GM18526 (cell line): Measurements from ENCODE around the gene OBP2A.

Experiments used
- POLR2A ChIP-seq: IDR thresholded peaks from 3 replicates; pipeline ENCODE4 v1.6.1; 2011; ENCODE audit not compliant: insufficient read length; ENCODE audit errors: extremely low read depth

The OBP2A gene

DNA sequence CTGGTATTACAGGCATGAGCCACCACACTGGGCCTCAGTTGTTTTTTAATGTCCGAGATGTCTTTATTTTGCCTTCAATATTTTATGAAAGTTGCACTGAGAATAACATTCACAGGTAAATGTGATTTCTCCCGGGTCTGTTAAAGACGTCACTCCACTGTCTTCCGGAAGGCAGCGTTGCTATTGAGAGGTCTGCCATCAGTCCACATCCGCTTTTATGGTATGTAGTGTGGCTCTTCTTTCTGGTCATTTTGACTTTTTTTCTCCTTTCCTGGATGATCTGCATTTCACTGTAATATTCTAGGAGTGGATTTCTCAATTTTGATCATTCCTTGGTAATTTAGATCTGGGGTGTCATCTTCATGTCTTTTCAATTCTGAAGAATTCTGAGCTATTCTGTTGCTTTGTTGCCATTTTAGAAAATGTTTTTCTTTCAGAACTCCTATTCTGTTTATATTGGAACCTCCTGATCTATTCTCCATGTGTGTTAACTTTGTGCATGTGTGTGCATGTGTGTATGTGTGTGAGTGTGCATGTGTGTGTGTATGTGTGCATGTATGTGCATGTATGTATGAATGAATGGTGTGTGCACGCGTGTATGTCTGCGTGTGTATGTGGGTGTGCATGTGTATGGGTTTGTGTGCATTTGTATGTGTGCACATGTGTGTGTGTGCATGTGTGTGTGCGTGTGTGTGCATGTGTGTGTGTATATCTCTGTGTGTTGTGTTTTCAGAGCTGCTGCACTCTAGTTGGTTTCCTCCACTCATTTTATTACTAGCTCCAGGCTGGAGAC lies 26.6 kb upstream of the OBP2A start:
- no peak for TF ChIP-seq POLR2A

DNA sequence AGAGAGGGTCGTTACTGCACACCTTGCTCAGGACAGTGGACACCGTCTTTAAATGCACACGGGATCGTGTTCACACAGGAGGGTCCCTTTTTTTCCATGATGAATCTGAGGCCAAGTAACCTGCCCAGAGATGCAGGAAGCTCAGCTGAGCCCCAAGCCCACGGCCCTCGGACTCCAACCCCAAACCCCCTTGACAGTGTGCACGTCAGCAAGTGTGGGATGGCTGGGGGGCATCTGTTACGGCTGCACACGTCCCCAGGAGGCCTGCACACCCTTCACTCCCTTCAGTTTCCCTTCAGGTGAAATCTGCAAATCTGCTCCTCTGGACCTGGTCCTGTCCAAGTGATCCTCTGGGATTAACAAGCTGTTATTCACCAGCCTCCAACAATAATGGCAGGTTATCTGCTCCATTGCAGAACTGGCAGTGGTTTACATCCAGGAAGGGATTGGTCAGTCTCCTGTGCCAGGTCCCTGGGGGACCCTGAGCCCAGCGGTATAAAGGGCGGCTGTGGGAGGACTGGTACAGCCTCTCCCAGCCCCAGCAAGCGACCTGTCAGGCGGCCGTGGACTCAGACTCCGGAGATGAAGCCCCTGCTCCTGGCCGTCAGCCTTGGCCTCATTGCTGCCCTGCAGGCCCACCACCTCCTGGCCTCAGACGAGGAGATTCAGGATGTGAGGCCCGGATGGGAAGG lies 24.9 kb upstream of the OBP2A start, which contains the start of gene LCN1:
Gene LCN1, plus strand, starts transcription at position 525 of the 692 bp plus-strand sequence. Its CDS starts 58 bp downstream, at position 583.
- no peak for TF ChIP-seq POLR2A

DNA sequence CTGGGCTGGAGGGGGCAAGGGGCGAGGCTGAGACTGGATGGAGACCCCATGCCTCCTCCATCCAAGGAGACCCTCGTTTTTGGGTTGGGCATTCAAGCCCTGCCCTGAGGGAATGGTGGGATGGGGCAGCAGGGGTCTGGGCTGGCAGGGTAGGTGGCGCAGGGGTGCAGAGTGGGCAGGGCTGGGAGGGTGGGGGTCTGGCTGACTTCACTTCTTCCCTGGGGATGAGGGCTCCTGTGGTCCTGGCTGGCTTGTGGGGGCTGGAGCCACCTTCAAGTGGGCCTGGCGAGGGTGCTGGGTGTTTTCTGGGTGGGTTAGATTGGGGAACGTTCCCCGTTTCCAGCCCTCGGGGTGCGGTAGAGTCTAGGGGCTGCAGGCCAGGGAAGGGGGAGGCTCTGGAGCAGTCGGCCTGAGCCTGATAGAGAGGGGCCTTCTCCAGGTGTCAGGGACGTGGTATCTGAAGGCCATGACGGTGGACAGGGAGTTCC lies 24.3 kb upstream of the OBP2A start:
- TF ChIP-seq POLR2A = no peak

DNA sequence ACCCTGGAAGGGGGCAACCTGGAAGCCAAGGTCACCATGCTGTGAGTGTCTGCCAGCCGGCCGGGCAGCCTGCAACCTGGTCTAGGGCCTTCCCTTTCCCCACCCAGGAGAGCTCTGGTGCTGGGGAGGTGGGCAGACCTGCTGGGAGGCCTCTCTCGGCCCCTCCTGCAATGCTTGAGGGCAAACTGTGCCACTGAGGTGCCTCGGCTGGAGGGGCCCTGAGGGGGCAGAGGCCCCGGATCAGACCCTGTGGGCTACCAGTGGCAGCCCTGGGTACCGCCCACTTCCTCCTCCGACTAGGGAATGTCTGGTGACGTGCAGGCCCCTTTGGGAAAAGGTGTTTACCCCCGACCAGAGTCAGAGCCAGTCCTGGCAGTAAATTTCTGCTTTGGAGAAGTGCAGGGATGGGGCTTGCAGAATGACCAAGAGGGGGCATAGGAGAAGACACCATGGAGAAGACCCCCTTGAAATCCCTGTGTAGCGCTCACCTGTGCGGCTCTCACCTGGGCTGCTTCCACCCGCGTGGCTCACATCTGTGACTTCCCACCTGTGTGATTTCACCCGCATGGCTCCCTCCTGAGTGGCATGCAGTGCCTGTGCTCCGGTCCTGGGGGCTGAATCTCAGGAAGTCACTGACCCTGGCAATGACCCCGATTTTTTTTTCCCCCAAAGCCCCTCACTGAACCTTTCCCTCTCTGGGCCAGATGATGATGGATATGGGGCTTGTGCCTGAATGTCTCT lies 23.6 kb upstream of the OBP2A start:
- TF ChIP-seq POLR2A = no peak

DNA sequence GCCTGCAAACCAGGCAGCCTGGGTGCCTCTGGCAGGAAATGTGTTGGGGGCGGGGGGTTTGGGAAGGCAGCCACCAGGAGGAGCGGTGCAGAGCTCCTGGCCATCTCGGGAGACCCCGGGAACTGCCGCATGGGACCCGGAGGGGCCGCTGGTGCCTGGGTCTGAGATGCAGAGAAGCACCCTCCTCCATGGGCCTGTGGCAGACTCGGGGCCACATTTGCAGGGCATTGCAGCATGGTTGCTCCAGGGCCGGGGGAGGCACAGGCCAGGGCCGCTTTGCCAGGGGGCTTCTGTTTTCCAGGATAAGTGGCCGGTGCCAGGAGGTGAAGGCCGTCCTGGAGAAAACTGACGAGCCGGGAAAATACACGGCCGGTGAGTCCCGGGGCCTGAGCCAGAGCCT lies 23.0 kb upstream of the OBP2A start:
- TF ChIP-seq POLR2A = no peak

DNA sequence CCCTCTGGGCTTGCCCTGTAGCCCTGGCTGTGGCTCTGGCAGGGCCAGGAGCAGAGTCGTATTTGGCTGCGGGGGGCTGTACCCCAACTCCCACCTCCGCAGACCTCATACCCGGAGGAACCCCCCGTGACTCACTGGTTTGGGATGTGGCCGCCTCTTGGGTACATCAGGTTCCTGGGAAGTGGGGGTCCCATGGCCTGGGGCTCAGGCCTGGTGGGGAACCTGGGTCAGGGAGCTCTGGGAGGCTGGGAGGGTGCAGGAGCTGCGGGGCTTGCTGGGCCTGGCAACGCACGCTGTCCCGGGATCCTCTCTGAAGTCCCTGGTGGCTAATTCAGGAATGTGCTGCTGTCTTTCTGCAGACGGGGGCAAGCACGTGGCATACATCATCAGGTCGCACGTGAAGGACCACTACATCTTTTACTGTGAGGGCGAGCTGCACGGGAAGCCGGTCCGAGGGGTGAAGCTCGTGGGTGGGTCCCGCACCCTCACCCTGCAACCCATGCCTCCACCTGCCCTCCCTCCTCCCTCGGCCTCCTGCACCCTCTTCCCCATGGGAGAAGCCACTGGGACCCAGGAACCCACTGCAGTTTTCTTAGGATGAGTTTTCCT lies 22.3 kb upstream of the OBP2A start:
- TF ChIP-seq POLR2A = no peak

DNA sequence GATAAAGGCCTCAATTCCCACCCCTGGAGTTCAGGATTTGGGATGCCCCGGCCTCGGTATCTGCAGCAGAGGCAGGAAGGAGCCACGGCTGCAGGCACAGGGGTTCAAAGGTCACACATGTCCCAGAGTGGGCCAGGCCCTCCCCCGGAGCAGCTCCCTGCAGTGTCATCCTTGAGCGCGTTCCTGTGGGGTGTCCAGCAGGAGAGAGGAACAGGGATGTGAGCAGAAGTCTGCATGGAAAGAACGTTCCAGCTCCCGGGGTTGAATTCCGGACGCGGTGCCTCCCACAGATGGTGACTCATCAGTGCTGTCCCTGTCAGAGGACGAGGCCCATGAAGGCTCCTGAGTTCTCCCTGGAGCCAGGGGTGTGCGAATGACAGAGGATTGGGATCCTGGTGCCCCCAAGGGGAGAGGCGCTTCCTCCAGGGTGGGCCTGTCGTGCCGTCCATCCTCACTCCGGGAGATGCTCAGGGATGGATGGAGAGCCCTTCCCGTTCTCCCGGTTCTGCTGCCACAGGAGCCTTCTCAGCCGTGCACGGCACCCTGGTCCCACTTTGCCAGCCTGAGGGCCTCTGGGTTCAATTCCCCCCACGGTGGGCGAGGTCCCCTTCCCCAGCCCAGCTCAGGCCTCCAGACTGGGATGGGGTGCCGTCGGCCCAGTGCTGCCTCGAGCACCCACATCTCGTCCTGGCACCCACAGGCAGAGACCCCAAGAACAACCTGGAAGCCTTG lies 21.6 kb upstream of the OBP2A start:
- no peak for TF ChIP-seq POLR2A

DNA sequence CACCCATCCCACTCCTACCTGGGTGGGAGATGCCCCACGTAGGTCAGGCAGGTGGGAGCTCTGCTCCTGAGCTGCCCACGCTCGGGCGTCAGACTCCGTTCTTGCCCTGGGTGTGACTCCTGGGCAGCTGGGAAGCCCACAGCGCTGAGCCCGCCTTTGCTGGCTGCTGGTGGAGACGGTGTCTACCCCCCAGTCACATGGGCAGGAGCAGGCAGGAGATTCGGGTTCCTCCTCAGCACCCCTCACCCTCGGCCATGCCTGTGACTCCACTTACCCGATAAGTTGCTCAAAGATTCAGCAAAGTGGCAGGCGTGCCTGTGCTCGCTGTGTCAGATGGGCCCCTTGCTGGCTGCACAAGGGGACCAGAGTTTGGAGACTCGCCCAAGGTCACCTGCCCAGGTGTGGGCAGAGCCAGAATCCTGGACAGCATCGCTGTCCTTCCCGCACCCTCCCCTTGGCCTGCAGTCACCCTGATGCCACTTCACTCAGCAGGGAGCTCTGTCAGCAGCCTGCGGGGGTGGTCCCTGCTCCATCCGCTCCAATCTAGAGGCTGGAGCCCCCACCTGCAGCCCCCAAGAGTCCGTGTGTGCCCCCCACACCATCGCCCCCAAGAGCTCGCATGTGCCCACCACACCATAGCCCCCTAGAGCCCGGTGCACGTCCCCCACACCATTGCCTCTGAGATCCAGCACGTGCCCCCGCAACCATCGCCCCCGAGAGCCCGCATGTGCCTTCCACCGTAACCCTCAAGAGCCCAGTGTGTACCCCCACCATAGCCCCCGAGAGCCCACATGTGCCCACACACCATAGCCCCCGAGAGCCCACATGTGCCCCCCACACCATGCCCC lies 20.5 kb upstream of the OBP2A start:
- TF ChIP-seq POLR2A = no peak

DNA sequence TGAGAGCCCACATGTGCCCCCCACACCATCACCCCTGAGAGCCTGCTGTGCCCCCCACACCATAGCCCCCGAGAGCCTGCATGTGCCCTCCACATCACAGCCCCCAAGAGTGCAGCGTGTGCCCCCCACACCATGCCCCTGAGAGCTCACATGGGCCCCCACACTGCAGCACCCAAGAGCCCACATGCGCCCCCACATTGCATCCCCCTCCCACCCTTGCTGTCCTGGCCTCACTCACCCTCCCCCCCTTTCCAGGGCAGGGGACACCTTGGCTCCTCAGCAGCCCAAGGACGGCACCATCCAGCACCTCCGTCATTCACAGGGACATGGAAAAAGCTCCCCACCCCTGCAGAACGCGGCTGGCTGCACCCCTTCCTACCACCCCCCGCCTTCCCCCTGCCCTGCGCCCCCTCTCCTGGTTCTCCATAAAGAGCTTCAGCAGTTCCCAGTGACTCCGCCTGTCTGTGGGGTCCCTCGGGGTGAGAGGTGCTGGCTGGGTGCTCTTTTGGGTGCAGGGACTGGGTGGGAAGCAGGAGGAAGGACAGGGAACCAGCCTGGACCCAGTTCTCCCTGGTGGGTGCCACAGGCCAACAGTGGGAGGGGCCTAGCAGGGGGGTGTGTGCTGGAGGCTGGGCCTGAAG lies 19.7 kb upstream of the OBP2A start:
- no peak for TF ChIP-seq POLR2A

DNA sequence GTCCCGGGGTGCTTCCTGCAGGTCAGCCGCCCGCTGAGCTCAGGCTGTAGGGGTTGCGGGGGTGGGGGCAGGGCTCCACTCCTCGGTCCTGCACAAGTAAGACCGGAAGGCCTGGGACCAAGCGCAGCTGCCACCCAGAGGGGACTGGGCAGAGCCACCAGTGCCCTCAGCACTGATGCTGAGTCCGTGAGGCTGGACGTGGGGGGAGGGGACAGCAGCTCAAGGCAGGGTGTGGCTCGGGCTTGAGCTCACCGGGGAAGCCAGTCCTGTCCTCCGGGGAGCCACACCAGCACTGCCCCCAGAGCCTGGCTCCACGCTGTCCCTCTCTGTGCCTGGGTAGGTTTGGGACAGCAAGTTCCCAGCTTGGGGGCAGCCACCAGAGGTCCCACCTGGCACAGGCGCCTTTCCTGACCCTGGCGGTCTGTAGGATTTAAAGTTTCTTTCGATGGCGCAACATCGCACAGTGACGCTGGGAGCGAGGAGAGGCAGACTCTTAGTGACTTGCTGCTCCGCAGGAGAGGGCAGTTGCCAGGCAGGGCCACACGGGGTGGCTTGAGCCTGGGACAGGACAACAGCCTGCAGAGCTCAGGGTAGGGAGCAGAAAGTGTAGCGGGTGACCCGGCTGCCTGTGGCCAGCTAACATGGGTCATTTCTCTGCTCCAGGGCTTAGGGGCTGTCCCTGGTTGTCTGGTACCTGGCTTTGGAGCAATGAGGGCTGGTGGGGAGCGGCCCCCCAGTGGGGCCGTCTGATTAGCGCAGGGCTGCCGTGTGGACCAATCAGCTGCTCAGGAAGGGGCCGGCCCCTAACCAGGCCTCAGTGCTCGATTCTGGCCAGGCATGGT lies 19.0 kb upstream of the OBP2A start:
- TF ChIP-seq POLR2A = no peak

DNA sequence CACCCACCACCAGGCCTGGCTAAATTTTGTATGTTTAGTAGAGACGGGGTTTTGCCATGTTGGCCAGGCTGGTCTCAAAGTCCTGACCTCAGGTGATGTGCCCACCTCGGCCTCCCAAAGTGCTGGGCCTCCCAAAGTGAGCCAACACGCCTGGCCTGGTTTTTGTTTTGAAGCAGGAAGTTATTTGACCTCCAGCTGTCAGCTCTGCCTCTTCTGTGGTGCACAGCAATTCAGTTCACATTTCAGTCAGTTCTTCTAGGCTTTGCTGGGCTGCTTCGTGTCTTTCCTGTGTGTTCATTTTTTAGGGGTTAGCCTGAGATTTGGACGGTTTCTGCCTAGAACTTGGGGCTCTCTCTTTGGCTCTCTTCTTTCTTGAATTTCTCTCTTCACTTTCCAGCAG lies 15.8 kb upstream of the OBP2A start:
- TF ChIP-seq POLR2A = no peak

DNA sequence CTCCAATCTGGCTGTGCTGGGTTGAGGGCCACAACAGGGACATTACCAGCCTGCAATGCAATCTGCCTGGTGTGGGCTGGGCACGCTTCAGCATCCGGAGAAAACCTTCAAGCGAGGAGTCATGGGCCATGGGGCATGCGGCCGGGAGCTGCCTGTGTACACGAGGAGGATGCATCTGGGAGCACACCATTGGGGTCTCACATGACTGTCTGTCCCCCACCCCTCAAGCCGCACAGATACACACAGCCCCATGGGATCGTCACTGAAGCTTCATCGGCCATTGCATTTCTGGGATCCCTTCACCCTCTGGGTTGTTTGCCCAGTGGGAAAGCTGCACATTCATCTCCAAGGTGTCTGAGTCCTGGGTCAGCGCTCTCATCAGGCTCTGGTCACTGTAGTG lies 14.8 kb upstream of the OBP2A start:
- no peak for TF ChIP-seq POLR2A

DNA sequence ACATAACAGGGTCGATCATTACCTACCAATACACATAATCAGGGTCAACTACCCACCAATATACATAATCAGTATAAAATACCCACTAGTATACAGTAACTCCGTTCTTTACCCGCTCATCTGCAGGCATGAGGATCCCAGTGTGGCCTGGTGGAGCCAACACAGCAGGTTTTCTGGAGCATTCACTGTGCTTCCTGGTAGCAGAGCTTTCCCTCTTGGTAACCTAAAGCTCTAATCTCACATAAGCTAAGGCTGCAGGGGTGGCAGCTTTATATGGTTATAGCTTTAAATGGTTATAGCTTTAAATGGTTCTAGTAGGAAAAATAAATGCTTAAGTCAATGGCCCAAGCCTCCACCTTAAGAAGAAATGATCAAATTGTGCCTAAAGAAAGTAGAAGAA lies 12.8 kb upstream of the OBP2A start:
- no peak for TF ChIP-seq POLR2A

DNA sequence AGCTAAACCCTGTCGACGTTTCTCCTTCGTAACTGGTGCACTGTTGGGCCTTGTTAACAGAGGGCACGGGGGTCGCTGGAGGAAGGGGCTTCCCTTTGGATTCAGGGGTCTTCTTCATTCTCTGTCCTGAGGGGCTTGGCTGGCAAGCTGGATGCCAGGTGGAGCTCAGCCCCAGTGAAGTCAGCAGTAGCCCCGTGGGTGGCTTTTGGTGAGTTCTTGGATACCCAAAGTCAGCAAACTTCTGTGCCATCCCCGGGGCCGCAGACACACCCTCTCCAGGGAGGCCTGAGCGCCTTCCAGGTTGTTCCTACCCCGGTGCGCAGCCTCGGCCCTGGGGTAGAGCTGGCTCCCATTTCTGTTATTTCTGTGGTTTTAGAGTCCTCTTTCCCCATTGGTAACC lies 12.3 kb upstream of the OBP2A start:
- no peak for TF ChIP-seq POLR2A
